GM12865 (cell line): Measurements from ENCODE around the gene RALGAPA1.
"Not testable (repeated sequence)": the region's sequence is repeated elsewhere in the genome, so short reads cannot be mapped to it uniquely, and the experiment has no call there.

Source experiments
- DNase-seq: peaks from one replicate; pipeline ENCODE4 v3.0.0; 2010; ENCODE audit warnings: low read depth
- H3K4me3 ChIP-seq: 2 replicates; pipeline ENCODE4 v1.5.1; 2011; ENCODE audit warnings: mild to moderate bottlenecking, low read depth, low read length, control low read depth
- CTCF ChIP-seq: IDR thresholded peaks from 2 replicates; pipeline ENCODE4 v1.5.1; 2011; ENCODE audit warnings: low read length, control low read depth, low read depth, inconsistent platforms; ENCODE audit not compliant: insufficient read depth; ENCODE audit errors: missing control alignments

RALGAPA1 gene

GRCh38 chr14:35617500-35617899 is 191.6 kb downstream of the RALGAPA1 start:
- DNase-seq: no peak
- no peak overlapping the region for H3K4me3 ChIP-seq
- no peak for TF ChIP-seq CTCF

GRCh38 chr14:35607380-35607779 is 201.7 kb downstream of the RALGAPA1 start:
- H3K4me3 ChIP-seq: no peak overlapping the region
- DNase-seq: no peak
- no peak for TF ChIP-seq CTCF

GRCh38 chr14:35600253-35600652 is 208.8 kb downstream of the RALGAPA1 start:
- TF ChIP-seq CTCF: no peak

GRCh38 chr14:35594616-35595015 is 214.5 kb downstream of the RALGAPA1 start:
- H3K4me3 ChIP-seq: no peak overlapping the region
- no peak for TF ChIP-seq CTCF

More at GRCh38 chr14:35600253-35600652, 208.8 kb downstream of the RALGAPA1 start:
- H3K4me3 ChIP-seq: no peak overlapping the region
- DNase-seq: no peak

GRCh38 chr14:35587373-35587772 is 221.7 kb downstream of the RALGAPA1 start:
- DNase-seq, H3K4me3 ChIP-seq: not testable (repeated sequence)

More at GRCh38 chr14:35594616-35595015, 214.5 kb downstream of the RALGAPA1 start:
- DNase-seq: no peak

- no peak for TF ChIP-seq CTCF
These were observed 230.5 kb downstream of the RALGAPA1 start for GRCh38 chr14:35578639-35579038.

GRCh38 chr14:35578135-35578534 is 231.0 kb downstream of the RALGAPA1 start:
- DNase-seq: no peak
- no peak for TF ChIP-seq CTCF
- H3K4me3 ChIP-seq: no peak overlapping the region

More at GRCh38 chr14:35578639-35579038, 230.5 kb downstream of the RALGAPA1 start:
- H3K4me3 ChIP-seq: no peak overlapping the region
- no peak for DNase-seq
